GM12878 (cell line): ENCODE measurements around the gene AZGP1. TPM values are rescaled to one million over a fixed set of nuclear protein-coding genes. Genes with fewer than 3 reads are reported as not detected.
"Not testable (repeated sequence)": the region's sequence is repeated elsewhere in the genome, so short reads cannot be mapped to it uniquely, and the experiment has no call there.

ENCODE experiments used
- ATAC-seq: fragments of 200-7000 bp; cut with Tn5 transposase; 3 replicates; pipeline ENCODE4 v1.9.1; 2020; ENCODE audit warnings: mild to moderate bottlenecking, moderate library complexity
- BruUV-seq: library from RNA; stranded (reverse); fragments of 400-500 nt; replicated peaks from 2 replicates; lab custom pipeline; 2021; lab: Mats Ljungman, UMichigan
- CTCF ChIA-PET: fragments of 300-600 bp; sonication (Branson Sonifier 250); formaldehyde crosslinking; extraction: SDS; loops from one replicate; lab custom pipeline; 2021; ENCODE audit warnings: inconsistent platforms; lab: Yijun Ruan, JAX
- POLR2A ChIA-PET: fragments of 350-600 bp; formaldehyde crosslinking; extraction: SDS; loops from one replicate; lab custom pipeline; 2021; ENCODE audit warnings: inconsistent platforms; lab: Charles Lee
- RAD21 ChIA-PET: fragments of 300-600 bp; sonication (Branson Sonifier 250); formaldehyde crosslinking; loops from one replicate; lab custom pipeline; 2023; ENCODE audit warnings: antibody characterized with exemption; ENCODE audit not compliant: unreplicated experiment; lab: Charles Lee
- SMC1A ChIA-PET: fragments of 300-600 bp; sonication (Branson Sonifier 250); formaldehyde crosslinking; loops from one replicate; lab custom pipeline; 2023; ENCODE audit not compliant: unreplicated experiment, uncharacterized antibody; lab: Charles Lee
- DNase-seq: peaks from one replicate; pipeline ENCODE4 v3.0.0-alpha.2; 2011; ENCODE audit warnings: low read depth, low spot score
- FAIRE-seq: peaks from 3 replicates; lab custom pipeline; 2011; peaks lifted over from hg19 to GRCh38; lab: Jason Lieb, UNC
- H2AFZ ChIP-seq: 2 replicates; pipeline ENCODE4 v1.6.0; 2011; ENCODE audit warnings: low read depth, low read length, control low read depth; ENCODE audit not compliant: control insufficient read depth
- H3K27ac ChIP-seq: 2 replicates; pipeline ENCODE4 v1.5.1; 2011; ENCODE audit warnings: control low read depth; ENCODE audit not compliant: control insufficient read depth, insufficient read depth
- H3K27me3 ChIP-seq, 2 experiments: replicated peaks in 1 of 2; 2 replicates each; pipeline versions ENCODE4 v1.6.0 to v1.6.1; 2011; ENCODE audit warnings: low read length in 1 of 2; ENCODE audit not compliant: control insufficient read depth in 2 of 2, insufficient read depth in 2 of 2
- H3K36me3 ChIP-seq, 2 experiments: 2 replicates each; pipeline ENCODE4 v1.5.1; 2011; ENCODE audit warnings: low read length in 1 of 2; ENCODE audit not compliant: control insufficient read depth in 2 of 2, insufficient read depth in 2 of 2
- H3K4me1 ChIP-seq: 2 replicates; pipeline ENCODE4 v1.6.1; 2011; ENCODE audit warnings: mild to moderate bottlenecking, low read length, moderate library complexity, mixed read lengths; ENCODE audit not compliant: control insufficient read depth, insufficient read depth
- H3K4me2 ChIP-seq: 2 replicates; pipeline ENCODE4 v1.6.0; 2011; ENCODE audit warnings: control low read depth; ENCODE audit not compliant: control insufficient read depth, insufficient read depth
- H3K4me3 ChIP-seq: fragments of 200-600 bp; sonication (generic); 2 replicates; pipeline ENCODE4 v1.5.1; 2016
- H3K79me2 ChIP-seq: 2 replicates; pipeline ENCODE4 v1.6.0; 2011; ENCODE audit warnings: low read length; ENCODE audit not compliant: control insufficient read depth, insufficient read depth
- H3K9ac ChIP-seq: 2 replicates; pipeline ENCODE4 v1.8.0; 2011; ENCODE audit warnings: low read length, control low read depth, mixed read lengths; ENCODE audit not compliant: control insufficient read depth, insufficient read depth
- H3K9me3 ChIP-seq: replicated peaks from 3 replicates; pipeline ENCODE4 v1.5.1; 2011; ENCODE audit warnings: mild to moderate bottlenecking, low read length; ENCODE audit not compliant: control insufficient read depth, insufficient read depth
- H4K20me1 ChIP-seq: 2 replicates; pipeline ENCODE4 v1.6.0; 2011; ENCODE audit not compliant: control insufficient read depth, insufficient read depth
- CEBPZ ChIP-seq: fragments of 150-350 bp; IDR thresholded peaks from 2 replicates; pipeline ENCODE4 v1.6.1; 2016; ENCODE audit warnings: low read depth, low read length
- CUX1 ChIP-seq: IDR thresholded peaks from 2 replicates; pipeline ENCODE4 v1.6.1; 2012; ENCODE audit warnings: improper control_type of control experiment, low read depth, low read length; ENCODE audit not compliant: insufficient replicate concordance
- JUND ChIP-seq: IDR thresholded peaks from 2 replicates; pipeline ENCODE4 v1.6.1; 2012; ENCODE audit warnings: low read depth, mild to moderate bottlenecking, low read length, improper control_type of control experiment, moderate library complexity
- WGBS: methylation state at CpG from one replicate; pipeline ENCODE4 v1.1.6; 2016; ENCODE audit warnings: low lambda C conversion rate; ENCODE audit not compliant: insufficient replicate concordance, insufficient coverage; ENCODE audit errors: missing lambda C conversion rate; 5-methylcytosine and 5-hydroxymethylcytosine counted together
- in situ Hi-C: fragments of 300-500 bp; cut with MboI; formaldehyde crosslinking; loops from 9 replicates; pipeline ENCODE4 v1.14.3; 2018; ENCODE audit warnings: mixed read lengths
- intact Hi-C: fragments of 100-400 bp; cut with micrococcal nuclease; formaldehyde crosslinking; loops from one replicate; pipeline ENCODE4 v1.14.2; 2022; ENCODE audit not compliant: unreplicated experiment
- polyA plus RNA-seq, 11 experiments: library from polyadenylated mRNA; depleted of rRNA in 4 of 11; unstranded in 6 of 11; stranded (reverse) in 5 of 11; fragments of >200 nt; fragmentation: Nextera tagmentation in 4 of 11; fragmentation: Illumina TruSeq in 1 of 11; extraction: Ambion mirVana in 4 of 11; extraction: Trizol in 1 of 11; gene quantifications; 1 replicate in 1 of 11; 2 replicates in 10 of 11; pipeline versions ENCODE4 v1.2.1 to v1.2.3, GENCODE V29; 2011 to 2016; ENCODE audit warnings: inconsistent platforms in 2 of 11, missing spikeins in 2 of 11, low read depth in 1 of 11
- total RNA-seq, 4 experiments: library from RNA; depleted of rRNA in 3 of 4; stranded (reverse); fragments of >200 nt in 3 of 4; fragmentation: Illumina TruSeq in 1 of 4; extraction: Trizol in 1 of 4; gene quantifications; 2 replicates each; pipeline versions ENCODE4 v1.2.1 to v1.2.3, GENCODE V29; 2013 to 2021

The AZGP1 gene
- total and polyA plus RNA-seq, 10 of the 15 experiments (the other 5 are each of a cell fraction or from before 2014, with no cell fraction given), result 0.18 to 0.64 (median 0.29) TPM; not detected in 5

DNA sequence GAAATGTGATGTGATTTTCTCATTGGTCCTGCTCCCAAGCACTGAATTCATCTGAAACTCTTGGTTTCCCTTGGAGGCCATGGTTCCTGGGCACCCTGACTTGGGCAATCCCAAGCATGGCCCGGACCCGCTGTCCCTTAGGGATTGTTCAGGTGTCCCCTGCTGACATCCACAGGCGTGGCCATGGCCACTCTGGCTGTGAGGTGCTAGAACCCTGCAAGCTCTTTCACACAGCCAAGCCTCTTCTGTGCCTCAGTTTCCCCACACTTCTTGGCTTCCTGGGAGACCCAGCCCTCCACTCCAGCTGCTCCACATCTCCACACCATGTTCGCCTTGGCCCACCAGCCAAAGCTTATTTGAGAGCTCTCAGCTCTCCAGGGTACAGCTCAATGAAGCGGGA lies 12.0 kb upstream of the AZGP1 start (continued):
- TF ChIP-seq CUX1, result no peak
- no peak for TF ChIP-seq CEBPZ
- TF ChIP-seq JUND, result no peak

DNA sequence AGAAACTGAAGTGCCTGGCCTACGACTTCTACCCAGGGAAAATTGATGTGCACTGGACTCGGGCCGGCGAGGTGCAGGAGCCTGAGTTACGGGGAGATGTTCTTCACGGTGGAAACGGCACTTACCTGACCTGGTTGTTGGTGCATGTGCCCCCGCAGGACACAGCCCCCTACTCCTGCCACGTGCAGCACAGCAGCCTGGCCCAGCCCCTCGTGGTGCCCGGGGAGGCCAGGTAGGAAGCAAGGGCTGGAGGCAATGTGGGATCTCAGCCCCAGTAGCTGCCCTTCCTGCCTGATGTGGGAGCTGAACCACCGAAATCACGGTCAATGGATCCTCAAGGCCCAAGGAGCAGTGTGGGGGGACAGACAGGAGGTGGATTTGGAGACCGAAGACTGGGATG lies 11.5 kb upstream of the AZGP1 start:
- FAIRE-seq, in situ Hi-C loops, H3K79me2 ChIP-seq, DNase-seq, RAD21 ChIA-PET, H3K9me3 ChIP-seq, H4K20me1 ChIP-seq, H3K36me3 ChIP-seq, H3K4me1 ChIP-seq, H3K4me2 ChIP-seq, ATAC-seq, H2AFZ ChIP-seq, H3K9ac ChIP-seq, POLR2A ChIA-PET, H3K27ac ChIP-seq, intact Hi-C loops, H3K27me3 ChIP-seq, BruUV-seq, H3K4me3 ChIP-seq: not testable (repeated sequence)
- 30% methylated on average over 10 of the region's 14 CpGs for WGBS
- SMC1A ChIA-PET, result interaction anchor here (7.4 kb wide), 1 partner anchor 71 kb away, joined by 86 read pairs; the partner anchor contains the start of gene TRIM4
- CTCF ChIA-PET, result interaction anchor here (2.4 to 13.0 kb wide), 3 partner anchors 9 to 146 kb away, joined by 7 to 178 read pairs (median 66); partner anchors contain the start of genes AZGP1 and TRIM4
